ENCODE data around the gene HOXC10. TPM values are rescaled to one million over a fixed set of nuclear protein-coding genes. Genes with fewer than 3 reads are reported as not detected.

Gene HOXC10
- total RNA-seq, 6 experiments from 2014 or later = 0.33 to 1.4 (median 1.3) TPM; not detected in 1

DNA sequence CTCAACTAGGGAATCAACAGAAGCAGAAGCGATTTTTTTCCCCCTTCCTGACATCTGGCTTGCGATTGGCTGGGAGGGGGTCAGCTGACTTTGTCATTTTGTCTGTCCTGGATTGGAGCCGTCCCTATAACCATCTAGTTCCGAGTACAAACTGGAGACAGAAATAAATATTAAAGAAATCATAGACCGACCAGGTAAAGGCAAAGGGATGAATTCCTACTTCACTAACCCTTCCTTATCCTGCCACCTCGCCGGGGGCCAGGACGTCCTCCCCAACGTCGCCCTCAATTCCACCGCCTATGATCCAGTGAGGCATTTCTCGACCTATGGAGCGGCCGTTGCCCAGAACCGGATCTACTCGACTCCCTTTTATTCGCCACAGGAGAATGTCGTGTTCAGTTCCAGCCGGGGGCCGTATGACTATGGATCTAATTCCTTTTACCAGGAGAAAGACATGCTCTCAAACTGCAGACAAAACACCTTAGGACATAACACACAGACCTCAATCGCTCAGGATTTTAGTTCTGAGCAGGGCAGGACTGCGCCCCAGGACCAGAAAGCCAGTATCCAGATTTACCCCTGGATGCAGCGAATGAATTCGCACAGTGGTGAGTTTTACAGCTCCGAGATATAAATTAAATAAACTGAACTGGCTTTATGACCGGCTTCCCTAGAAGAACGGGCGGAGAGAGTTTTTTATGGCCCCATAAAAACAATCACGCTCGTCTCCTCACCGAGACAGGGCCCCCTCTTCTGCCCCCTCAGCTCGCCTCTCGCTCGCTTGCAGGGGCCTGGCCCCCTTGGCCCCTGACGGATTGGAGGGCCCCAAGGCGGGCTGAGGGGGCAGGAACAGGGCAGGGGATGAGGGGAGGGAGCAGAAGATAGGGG lies 43.6 kb downstream of the HOXC10 start, which contains the start of gene HOXC6:
Gene HOXC6, plus strand, starts transcription at position 127 of the 888 bp plus-strand sequence. Its CDS starts 82 bp downstream, at position 209.
- H3K27ac Mint-ChIP-seq = no peak within 1 kb of the TSS
- peaks cover 16% of the 10 kb centered on the region; the same call in 1 of the 2 replicates for H3K4me1 Mint-ChIP-seq (ENCODE audit: low read depth)
- no peak for DNase-seq
- H3K4me3 Mint-ChIP-seq = no peak within 1 kb of the TSS
- TF ChIP-seq CTCF (IDR thresholded peaks at IDR 0.05) = no peak
- H3K9me3 Mint-ChIP-seq = peaks cover 5% of the 10 kb centered on the region; the same call in 1 of the 2 replicates
- H3K27me3 Mint-ChIP-seq (ENCODE audit: insufficient read depth) = peaks cover 72% of the 10 kb centered on the region
- no peaks in the 10 kb centered on the region for H3K36me3 Mint-ChIP-seq (ENCODE audit: low read depth)

DNA sequence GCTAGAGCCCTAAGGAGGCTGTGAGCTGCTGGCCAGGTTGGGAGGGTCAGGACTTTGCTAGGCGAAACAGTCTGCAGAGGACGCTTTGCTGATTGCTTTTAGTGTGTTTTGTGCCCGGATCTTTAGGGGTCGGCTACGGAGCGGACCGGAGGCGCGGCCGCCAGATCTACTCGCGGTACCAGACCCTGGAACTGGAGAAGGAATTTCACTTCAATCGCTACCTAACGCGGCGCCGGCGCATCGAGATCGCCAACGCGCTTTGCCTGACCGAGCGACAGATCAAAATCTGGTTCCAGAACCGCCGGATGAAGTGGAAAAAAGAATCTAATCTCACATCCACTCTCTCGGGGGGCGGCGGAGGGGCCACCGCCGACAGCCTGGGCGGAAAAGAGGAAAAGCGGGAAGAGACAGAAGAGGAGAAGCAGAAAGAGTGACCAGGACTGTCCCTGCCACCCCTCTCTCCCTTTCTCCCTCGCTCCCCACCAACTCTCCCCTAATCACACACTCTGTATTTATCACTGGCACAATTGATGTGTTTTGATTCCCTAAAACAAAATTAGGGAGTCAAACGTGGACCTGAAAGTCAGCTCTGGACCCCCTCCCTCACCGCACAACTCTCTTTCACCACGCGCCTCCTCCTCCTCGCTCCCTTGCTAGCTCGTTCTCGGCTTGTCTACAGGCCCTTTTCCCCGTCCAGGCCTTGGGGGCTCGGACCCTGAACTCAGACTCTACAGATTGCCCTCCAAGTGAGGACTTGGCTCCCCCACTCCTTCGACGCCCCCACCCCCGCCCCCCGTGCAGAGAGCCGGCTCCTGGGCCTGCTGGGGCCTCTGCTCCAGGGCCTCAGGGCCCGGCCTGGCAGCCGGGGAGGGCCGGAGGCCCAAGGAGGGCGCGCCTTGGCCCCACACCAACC lies 44.8 kb downstream of the HOXC10 start:
- H3K4me1 Mint-ChIP-seq (ENCODE audit: low read depth) = peaks cover 16% of the 10 kb centered on the region; the same call in 1 of the 2 replicates
- TF ChIP-seq CTCF (IDR thresholded peaks at IDR 0.05) = no peak
- H3K9me3 Mint-ChIP-seq = peaks cover 5% of the 10 kb centered on the region; the same call in 1 of the 2 replicates
- H3K27me3 Mint-ChIP-seq (ENCODE audit: insufficient read depth) = peaks cover 69% of the 10 kb centered on the region
- H3K36me3 Mint-ChIP-seq (ENCODE audit: low read depth) = no peaks in the 10 kb centered on the region
- H3K4me3 Mint-ChIP-seq = no peak overlapping the region
- no peak overlapping the region for H3K27ac Mint-ChIP-seq
- no peak for DNase-seq

DNA sequence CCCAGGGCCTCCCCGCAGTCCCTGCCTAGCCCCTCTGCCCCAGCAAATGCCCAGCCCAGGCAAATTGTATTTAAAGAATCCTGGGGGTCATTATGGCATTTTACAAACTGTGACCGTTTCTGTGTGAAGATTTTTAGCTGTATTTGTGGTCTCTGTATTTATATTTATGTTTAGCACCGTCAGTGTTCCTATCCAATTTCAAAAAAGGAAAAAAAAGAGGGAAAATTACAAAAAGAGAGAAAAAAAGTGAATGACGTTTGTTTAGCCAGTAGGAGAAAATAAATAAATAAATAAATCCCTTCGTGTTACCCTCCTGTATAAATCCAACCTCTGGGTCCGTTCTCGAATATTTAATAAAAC lies 45.5 kb downstream of the HOXC10 start:
- H3K27me3 Mint-ChIP-seq (ENCODE audit: insufficient read depth) = peaks cover 69% of the 10 kb centered on the region
- H3K27ac Mint-ChIP-seq = no peak overlapping the region
- H3K9me3 Mint-ChIP-seq = peaks cover 5% of the 10 kb centered on the region; the same call in 1 of the 2 replicates
- TF ChIP-seq CTCF (IDR thresholded peaks at IDR 0.05) = no peak
- H3K4me1 Mint-ChIP-seq (ENCODE audit: low read depth) = peaks cover 16% of the 10 kb centered on the region; the same call in 1 of the 2 replicates
- no peak for DNase-seq
- no peaks in the 10 kb centered on the region for H3K36me3 Mint-ChIP-seq (ENCODE audit: low read depth)
- H3K4me3 Mint-ChIP-seq = no peak overlapping the region

GRCh38 chr12:54030889-54031471 lies 46.0 kb downstream of the HOXC10 start:
- no peak for TF ChIP-seq CTCF (IDR thresholded peaks at IDR 0.05)
- H3K4me3 Mint-ChIP-seq = no peak overlapping the region
- peaks cover 69% of the 10 kb centered on the region for H3K27me3 Mint-ChIP-seq (ENCODE audit: insufficient read depth)
- peaks cover 5% of the 10 kb centered on the region; the same call in 1 of the 2 replicates for H3K9me3 Mint-ChIP-seq
- H3K36me3 Mint-ChIP-seq (ENCODE audit: low read depth) = no peaks in the 10 kb centered on the region
- DNase-seq = peak; percentile 6
- H3K27ac Mint-ChIP-seq = no peak overlapping the region
- peaks cover 12% of the 10 kb centered on the region; the same call in 1 of the 2 replicates for H3K4me1 Mint-ChIP-seq (ENCODE audit: low read depth)

- H3K27ac Mint-ChIP-seq = no peak overlapping the region
- no peak for DNase-seq
- H3K4me3 Mint-ChIP-seq = no peak overlapping the region
- peaks cover 69% of the 10 kb centered on the region for H3K27me3 Mint-ChIP-seq (ENCODE audit: insufficient read depth)
- peaks cover 9% of the 10 kb centered on the region; the same call in 1 of the 2 replicates for H3K4me1 Mint-ChIP-seq (ENCODE audit: low read depth)
- no peaks in the 10 kb centered on the region for H3K36me3 Mint-ChIP-seq (ENCODE audit: low read depth)
- TF ChIP-seq CTCF (IDR thresholded peaks at IDR 0.05) = no peak
- H3K9me3 Mint-ChIP-seq = peaks cover 5% of the 10 kb centered on the region; the same call in 1 of the 2 replicates
These were observed 46.5 kb downstream of the HOXC10 start for GRCh38 chr12:54031480-54031879.

Measured in HFFc6 (cell line).